ENCODE results near the gene RALGPS1. TPM values are rescaled to one million over a fixed set of nuclear protein-coding genes. Genes with fewer than 3 reads are reported as not detected.

Gene RALGPS1
- total RNA-seq, 1 experiment from 2014 or later: 28.5 TPM

DNA sequence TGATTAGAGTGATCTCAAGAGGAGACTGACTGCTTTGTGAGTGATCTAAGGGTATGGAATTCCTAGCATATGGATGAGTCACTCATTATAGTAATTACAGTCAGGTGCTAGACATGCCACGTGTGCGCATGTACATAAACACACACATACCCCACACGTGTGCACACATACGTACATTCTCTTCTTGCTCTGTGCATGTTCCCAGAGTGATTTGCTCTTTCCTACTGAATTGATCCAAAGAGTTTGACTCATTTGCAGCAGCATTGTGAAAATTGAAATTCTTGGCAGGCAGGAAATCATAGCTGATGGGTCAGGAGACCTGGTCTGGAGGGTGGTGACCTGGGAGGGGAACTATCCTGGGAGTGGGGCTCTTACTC is 144.1 kb downstream of the RALGPS1 start:
- Mint-ChIP-seq H3K27me3 (ENCODE audit: low read depth) (no peaks in the 10 kb centered on the region), H3K27ac (no peak overlapping the region), H3K4me3 (no peak overlapping the region), H3K4me1 (peaks cover 10% of the 10 kb centered on the region), H3K9me3 (no peaks in the 10 kb centered on the region), H3K36me3 (no peaks in the 10 kb centered on the region)
- TF ChIP-seq MAX (CRISPR knock-in tag; IDR thresholded peaks at IDR 0.05): no peak
- TF ChIP-seq ATF3 (CRISPR knock-in tag; conservative IDR thresholded peaks at IDR 0.05): no peak
- no peak for TF ChIP-seq MXD4 (CRISPR knock-in tag; IDR thresholded peaks at IDR 0.05; ENCODE audit: borderline replicate concordance)
- TF ChIP-seq ZBTB21 (CRISPR knock-in tag; IDR thresholded peaks at IDR 0.05; ENCODE audit: borderline replicate concordance): no peak
- no peak for TF ChIP-seq ZNF219 (CRISPR knock-in tag; IDR thresholded peaks at IDR 0.05; ENCODE audit: borderline replicate concordance)
- TF ChIP-seq, protein P1, sequence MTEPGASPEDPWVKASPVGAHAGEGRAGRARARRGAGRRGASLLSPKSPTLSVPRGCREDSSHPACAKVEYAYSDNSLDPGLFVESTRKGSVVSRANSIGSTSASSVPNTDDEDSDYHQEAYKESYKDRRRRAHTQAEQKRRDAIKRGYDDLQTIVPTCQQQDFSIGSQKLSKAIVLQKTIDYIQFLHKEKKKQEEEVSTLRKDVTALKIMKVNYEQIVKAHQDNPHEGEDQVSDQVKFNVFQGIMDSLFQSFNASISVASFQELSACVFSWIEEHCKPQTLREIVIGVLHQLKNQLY (CRISPR knock-in tag; IDR thresholded peaks at IDR 0.05): no peak
- TF ChIP-seq OVOL2 (CRISPR knock-in tag; IDR thresholded peaks at IDR 0.05; ENCODE audit: borderline replicate concordance): no peak
- ChIA-PET POLR2A (no interaction called here), CTCF (interaction anchor here (1.0 kb wide), 1 partner anchor 10 kb away, joined by 3 read pairs; no protein-coding TSS in a partner anchor)
- ATAC-seq (no peak), DNase-seq (ENCODE audit: low spot score) (no peak)

- H3K36me3 Mint-ChIP-seq: no peaks in the 10 kb centered on the region
- no peak overlapping the region for H3K4me3 Mint-ChIP-seq
- H3K4me1 Mint-ChIP-seq: peaks cover 10% of the 10 kb centered on the region
- POLR2A ChIA-PET: no interaction called here
- TF ChIP-seq ZBTB21 (CRISPR knock-in tag; IDR thresholded peaks at IDR 0.05; ENCODE audit: borderline replicate concordance) (no peak), NR2C2 (CRISPR knock-in tag; IDR thresholded peaks at IDR 0.05) (no peak), TEAD4 (CRISPR knock-in tag; IDR thresholded peaks at IDR 0.05) (no peak), ATF1 (CRISPR knock-in tag; IDR thresholded peaks at IDR 0.05) (no peak), ELF4 (CRISPR knock-in tag; IDR thresholded peaks at IDR 0.05; ENCODE audit: low read depth) (no peak)
- TF ChIP-seq, protein P2, sequence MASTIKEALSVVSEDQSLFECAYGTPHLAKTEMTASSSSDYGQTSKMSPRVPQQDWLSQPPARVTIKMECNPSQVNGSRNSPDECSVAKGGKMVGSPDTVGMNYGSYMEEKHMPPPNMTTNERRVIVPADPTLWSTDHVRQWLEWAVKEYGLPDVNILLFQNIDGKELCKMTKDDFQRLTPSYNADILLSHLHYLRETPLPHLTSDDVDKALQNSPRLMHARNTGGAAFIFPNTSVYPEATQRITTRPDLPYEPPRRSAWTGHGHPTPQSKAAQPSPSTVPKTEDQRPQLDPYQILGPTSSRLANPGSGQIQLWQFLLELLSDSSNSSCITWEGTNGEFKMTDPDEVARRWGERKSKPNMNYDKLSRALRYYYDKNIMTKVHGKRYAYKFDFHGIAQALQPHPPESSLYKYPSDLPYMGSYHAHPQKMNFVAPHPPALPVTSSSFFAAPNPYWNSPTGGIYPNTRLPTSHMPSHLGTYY (CRISPR knock-in tag; IDR thresholded peaks at IDR 0.05): no peak
- TF ChIP-seq, protein P3, sequence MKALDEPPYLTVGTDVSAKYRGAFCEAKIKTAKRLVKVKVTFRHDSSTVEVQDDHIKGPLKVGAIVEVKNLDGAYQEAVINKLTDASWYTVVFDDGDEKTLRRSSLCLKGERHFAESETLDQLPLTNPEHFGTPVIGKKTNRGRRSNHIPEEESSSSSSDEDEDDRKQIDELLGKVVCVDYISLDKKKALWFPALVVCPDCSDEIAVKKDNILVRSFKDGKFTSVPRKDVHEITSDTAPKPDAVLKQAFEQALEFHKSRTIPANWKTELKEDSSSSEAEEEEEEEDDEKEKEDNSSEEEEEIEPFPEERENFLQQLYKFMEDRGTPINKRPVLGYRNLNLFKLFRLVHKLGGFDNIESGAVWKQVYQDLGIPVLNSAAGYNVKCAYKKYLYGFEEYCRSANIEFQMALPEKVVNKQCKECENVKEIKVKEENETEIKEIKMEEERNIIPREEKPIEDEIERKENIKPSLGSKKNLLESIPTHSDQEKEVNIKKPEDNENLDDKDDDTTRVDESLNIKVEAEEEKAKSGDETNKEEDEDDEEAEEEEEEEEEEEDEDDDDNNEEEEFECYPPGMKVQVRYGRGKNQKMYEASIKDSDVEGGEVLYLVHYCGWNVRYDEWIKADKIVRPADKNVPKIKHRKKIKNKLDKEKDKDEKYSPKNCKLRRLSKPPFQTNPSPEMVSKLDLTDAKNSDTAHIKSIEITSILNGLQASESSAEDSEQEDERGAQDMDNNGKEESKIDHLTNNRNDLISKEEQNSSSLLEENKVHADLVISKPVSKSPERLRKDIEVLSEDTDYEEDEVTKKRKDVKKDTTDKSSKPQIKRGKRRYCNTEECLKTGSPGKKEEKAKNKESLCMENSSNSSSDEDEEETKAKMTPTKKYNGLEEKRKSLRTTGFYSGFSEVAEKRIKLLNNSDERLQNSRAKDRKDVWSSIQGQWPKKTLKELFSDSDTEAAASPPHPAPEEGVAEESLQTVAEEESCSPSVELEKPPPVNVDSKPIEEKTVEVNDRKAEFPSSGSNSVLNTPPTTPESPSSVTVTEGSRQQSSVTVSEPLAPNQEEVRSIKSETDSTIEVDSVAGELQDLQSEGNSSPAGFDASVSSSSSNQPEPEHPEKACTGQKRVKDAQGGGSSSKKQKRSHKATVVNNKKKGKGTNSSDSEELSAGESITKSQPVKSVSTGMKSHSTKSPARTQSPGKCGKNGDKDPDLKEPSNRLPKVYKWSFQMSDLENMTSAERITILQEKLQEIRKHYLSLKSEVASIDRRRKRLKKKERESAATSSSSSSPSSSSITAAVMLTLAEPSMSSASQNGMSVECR (CRISPR knock-in tag; IDR thresholded peaks at IDR 0.05; ENCODE audit: borderline replicate concordance): no peak
- no peaks in the 10 kb centered on the region for H3K27me3 Mint-ChIP-seq (ENCODE audit: low read depth)
- ATAC-seq: no peak
- CTCF ChIA-PET: interaction anchor here (1.0 to 1.4 kb wide), 2 partner anchors 11 to 124 kb away, joined by 3 read pairs; no protein-coding TSS in a partner anchor
- H3K27ac Mint-ChIP-seq: no peak overlapping the region
- no peaks in the 10 kb centered on the region for H3K9me3 Mint-ChIP-seq
- no peak for DNase-seq (ENCODE audit: low spot score)
These were observed 144.4 kb downstream of the RALGPS1 start for GRCh38 chr9:127059030-127059429.

- ChIA-PET CTCF (interaction anchor here (1.4 kb wide), 1 partner anchor 125 kb away, joined by 3 read pairs; no protein-coding TSS in a partner anchor), POLR2A (interaction anchor here (0.6 kb wide), 1 partner anchor 119 kb away, joined by 4 read pairs; no protein-coding TSS in a partner anchor)
- Mint-ChIP-seq H3K36me3 (no peaks in the 10 kb centered on the region), H3K4me3 (no peak overlapping the region), H3K4me1 (peaks cover 10% of the 10 kb centered on the region), H3K27ac (no peak overlapping the region; the same call in 1 of the 2 replicates), H3K9me3 (no peaks in the 10 kb centered on the region), H3K27me3 (ENCODE audit: low read depth) (no peaks in the 10 kb centered on the region)
- TF ChIP-seq ZNF317 (CRISPR knock-in tag; IDR thresholded peaks at IDR 0.05; ENCODE audit: borderline replicate concordance, low read depth) (no peak), IRF2 (CRISPR knock-in tag; IDR thresholded peaks at IDR 0.05; ENCODE audit: borderline replicate concordance, low read depth) (no peak), OVOL2 (CRISPR knock-in tag; IDR thresholded peaks at IDR 0.05; ENCODE audit: borderline replicate concordance) (no peak), ZNF263 (CRISPR knock-in tag; IDR thresholded peaks at IDR 0.05; ENCODE audit: low read depth) (no peak), ZNF671 (CRISPR knock-in tag; IDR thresholded peaks at IDR 0.05) (no peak)
- DNase-seq (ENCODE audit: low spot score) (no peak), ATAC-seq (no peak)
These were observed 145.3 kb downstream of the RALGPS1 start for GRCh38 chr9:127059765-127060361.
